ENCODE data around the gene SVIL.

The SVIL gene

GRCh38 chr10:29646960-29647461 is 12.2 kb upstream of the SVIL start:
- no peak for DNase-seq (ENCODE audit: low read depth, low spot score)
- Histone ChIP-seq H3K9ac (ENCODE audit: insufficient read length) (no peak overlapping the region), H3K4me3 (peak overlapping the region; percentile 33; the same call in 1 of the 2 replicates), H3K9me3 (ENCODE audit: low read depth, low read length) (no peaks in the 10 kb centered on the region), H3K27ac (peak overlapping the region; percentile 57; the same call in 1 of the 2 replicates), H3K36me3 (ENCODE audit: insufficient read depth, low read length) (no peaks in the 10 kb centered on the region)
- TF ChIP-seq POLR2AphosphoS5 (IDR thresholded peaks at IDR 0.05; ENCODE audit: borderline replicate concordance, low read depth, low read length) (no peak), EZH2 (IDR thresholded peaks at IDR 0.05) (no peak), FOXP2 (optimal IDR thresholded peaks at IDR 0.05; ENCODE audit: control extremely low read depth, extremely low read length, insufficient read depth) (no peak)

- Histone ChIP-seq H3K9ac (ENCODE audit: insufficient read length) (no peak overlapping the region), H3K36me3 (ENCODE audit: insufficient read depth, low read length) (no peaks in the 10 kb centered on the region), H3K4me3 (peak overlapping the region; percentile 33; the same call in 1 of the 2 replicates), H3K9me3 (ENCODE audit: low read depth, low read length) (no peaks in the 10 kb centered on the region), H3K27ac (peak overlapping the region; percentile 31; the same call in 1 of the 2 replicates)
- no peak for DNase-seq (ENCODE audit: low read depth, low spot score)
- TF ChIP-seq FOXP2 (optimal IDR thresholded peaks at IDR 0.05; ENCODE audit: control extremely low read depth, extremely low read length, insufficient read depth) (no peak), EZH2 (IDR thresholded peaks at IDR 0.05) (no peak)
Measured at GRCh38 chr10:29646238-29646902, 11.6 kb upstream of the SVIL start.

GRCh38 chr10:29643771-29644501 is 9.2 kb upstream of the SVIL start:
- Histone ChIP-seq H3K9ac (ENCODE audit: insufficient read length) (no peak overlapping the region), H3K4me3 (no peak overlapping the region), H3K27ac (no peak overlapping the region), H3K9me3 (ENCODE audit: low read depth, low read length) (no peaks in the 10 kb centered on the region), H3K36me3 (ENCODE audit: insufficient read depth, low read length) (no peaks in the 10 kb centered on the region)
- TF ChIP-seq EZH2 (IDR thresholded peaks at IDR 0.05) (no peak), POLR2AphosphoS5 (IDR thresholded peaks at IDR 0.05; ENCODE audit: borderline replicate concordance, low read depth, low read length) (no peak), FOXP2 (optimal IDR thresholded peaks at IDR 0.05; ENCODE audit: control extremely low read depth, extremely low read length, insufficient read depth) (no peak)
- no peak for DNase-seq (ENCODE audit: low read depth, low spot score)

GRCh38 chr10:29642990-29643389 is 8.2 kb upstream of the SVIL start:
- Histone ChIP-seq H3K27ac (no peak overlapping the region), H3K4me3 (no peak overlapping the region), H3K36me3 (ENCODE audit: insufficient read depth, low read length) (no peaks in the 10 kb centered on the region), H3K9ac (ENCODE audit: insufficient read length) (no peak overlapping the region), H3K9me3 (ENCODE audit: low read depth, low read length) (no peaks in the 10 kb centered on the region)
- DNase-seq (ENCODE audit: low read depth, low spot score): no peak
- no peak for TF ChIP-seq FOXP2 (optimal IDR thresholded peaks at IDR 0.05; ENCODE audit: control extremely low read depth, extremely low read length, insufficient read depth)

- no peaks in the 10 kb centered on the region for H3K9me3 ChIP-seq (ENCODE audit: low read depth, low read length)
- H3K36me3 ChIP-seq (ENCODE audit: insufficient read depth, low read length): no peaks in the 10 kb centered on the region
- H3K4me3 ChIP-seq: no peak overlapping the region
Measured at GRCh38 chr10:29637537-29637936, 2.8 kb upstream of the SVIL start.

GRCh38 chr10:29636178-29636577 is 1.4 kb upstream of the SVIL start:
- DNase-seq (ENCODE audit: low read depth, low spot score): no peak
- TF ChIP-seq FOXP2 (optimal IDR thresholded peaks at IDR 0.05; ENCODE audit: control extremely low read depth, extremely low read length, insufficient read depth): no peak
- no peak for TF ChIP-seq EZH2 (IDR thresholded peaks at IDR 0.05)
- TF ChIP-seq POLR2AphosphoS5 (IDR thresholded peaks at IDR 0.05; ENCODE audit: borderline replicate concordance, low read depth, low read length): no peak
- no peak overlapping the region for H3K9ac ChIP-seq (ENCODE audit: insufficient read length)
- no peaks in the 10 kb centered on the region for H3K36me3 ChIP-seq (ENCODE audit: insufficient read depth, low read length)
- no peaks in the 10 kb centered on the region for H3K9me3 ChIP-seq (ENCODE audit: low read depth, low read length)
- H3K4me3 ChIP-seq: no peak overlapping the region
- H3K27ac ChIP-seq: peak overlapping the region; percentile 26

More at GRCh38 chr10:29637537-29637936, 2.8 kb upstream of the SVIL start:
- Histone ChIP-seq H3K9ac (ENCODE audit: insufficient read length) (no peak overlapping the region), H3K27ac (no peak overlapping the region)
- TF ChIP-seq POLR2AphosphoS5 (IDR thresholded peaks at IDR 0.05; ENCODE audit: borderline replicate concordance, low read depth, low read length) (no peak), FOXP2 (optimal IDR thresholded peaks at IDR 0.05; ENCODE audit: control extremely low read depth, extremely low read length, insufficient read depth) (no peak), EZH2 (IDR thresholded peaks at IDR 0.05) (no peak)
- no peak for DNase-seq (ENCODE audit: low read depth, low spot score)

GRCh38 chr10:29635711-29636144 is 957 bp upstream of the SVIL start:
- no peaks in the 10 kb centered on the region for H3K9me3 ChIP-seq (ENCODE audit: low read depth, low read length)
- H3K36me3 ChIP-seq (ENCODE audit: insufficient read depth, low read length): no peaks in the 10 kb centered on the region
- peak overlapping the region; percentile 83 for H3K27ac ChIP-seq
- TF ChIP-seq POLR2AphosphoS5 (IDR thresholded peaks at IDR 0.05; ENCODE audit: borderline replicate concordance, low read depth, low read length) (no peak), FOXP2 (optimal IDR thresholded peaks at IDR 0.05; ENCODE audit: control extremely low read depth, extremely low read length, insufficient read depth) (no peak), EZH2 (IDR thresholded peaks at IDR 0.05) (no peak)
- H3K4me3 ChIP-seq: no peak overlapping the region
- H3K9ac ChIP-seq (ENCODE audit: insufficient read length): no peak overlapping the region
- DNase-seq (ENCODE audit: low read depth, low spot score): no peak

- no peaks in the 10 kb centered on the region for H3K9me3 ChIP-seq (ENCODE audit: low read depth, low read length)
- DNase-seq (ENCODE audit: low read depth, low spot score): no peak
- H3K4me3 ChIP-seq: peak overlapping the region; percentile 61
- peak overlapping the region; percentile 83 for H3K27ac ChIP-seq
- no peaks in the 10 kb centered on the region for H3K36me3 ChIP-seq (ENCODE audit: insufficient read depth, low read length)
- peak overlapping the region; percentile 7 for H3K9ac ChIP-seq (ENCODE audit: insufficient read length)
- TF ChIP-seq POLR2AphosphoS5 (IDR thresholded peaks at IDR 0.05; ENCODE audit: borderline replicate concordance, low read depth, low read length): no peak
- TF ChIP-seq EZH2 (IDR thresholded peaks at IDR 0.05): no peak
- TF ChIP-seq FOXP2 (optimal IDR thresholded peaks at IDR 0.05; ENCODE audit: control extremely low read depth, extremely low read length, insufficient read depth): no peak
Measured at GRCh38 chr10:29634105-29634504, 666 bp downstream of the SVIL start.
